GM10847 (cell line): ENCODE measurements around the gene SPIN2A.

ENCODE experiments used
- POLR2A ChIP-seq: IDR thresholded peaks from 2 replicates; pipeline ENCODE4 v1.6.1; 2011; ENCODE audit not compliant: insufficient read length; ENCODE audit errors: extremely low read depth

Gene SPIN2A

GRCh38 chrX:57103489-57103888 is 33.7 kb downstream of the SPIN2A start:
- no peak for TF ChIP-seq POLR2A
